ENCODE data around the gene RAB11FIP3.

GRCh38 chr16:397736-398332 is 27.6 kb upstream of the RAB11FIP3 start:
- TF ChIP-seq TAF1 (IDR thresholded peaks at IDR 0.05; ENCODE audit: borderline replicate concordance, low read depth, low read length) (no peak), POLR2AphosphoS5 (IDR thresholded peaks at IDR 0.05; ENCODE audit: low read depth, low read length) (no peak), POLR2A (IDR thresholded peaks at IDR 0.05; ENCODE audit: low read depth, low read length) (no peak)
